ENCODE data around the gene AURKAIP1. TPM values are rescaled to one million over a fixed set of nuclear protein-coding genes. Genes with fewer than 3 reads are reported as not detected.

AURKAIP1 gene
- total and polyA plus RNA-seq, 9 of the 15 experiments (the other 6 are each of a cell fraction or from before 2014, with no cell fraction given): 7.8 to 478 (median 92.0) TPM

GRCh38 chr1:1424707-1425106, 49.7 kb upstream of the AURKAIP1 start:
- Histone ChIP-seq H3K79me2 (ENCODE audit: control insufficient read depth, insufficient read depth, low read length) (no peaks in the 10 kb centered on the region), H3K9ac (ENCODE audit: insufficient read depth in 1 of 2, low read depth in 2 of 2, low read length in 2 of 2) (no peak overlapping the region), H3K27ac (ENCODE audit: extremely low read depth, low read depth, low read length) (no peak overlapping the region), H3K4me2 (ENCODE audit: insufficient read depth, low read length) (no peak overlapping the region), H3K4me1 (replicated peaks in 1 of 2; ENCODE audit: control insufficient read depth in 2 of 2, insufficient read depth in 2 of 2, low read length in 2 of 2) (peaks cover 3 to 44% of the 10 kb centered on the region in 2 experiments; a peak in 4 of 5 replicates), H4K20me1 (replicated peaks; ENCODE audit: control insufficient read depth, insufficient read depth, low read length) (no peaks in the 10 kb centered on the region), H3K9me3 (replicated peaks; ENCODE audit: control insufficient read depth, insufficient read depth, low read depth, low read length) (no peaks in the 10 kb centered on the region), H3K27me3 (ENCODE audit: control insufficient read depth in 2 of 2, insufficient read depth in 2 of 2, low read length in 2 of 2) (no peaks in the 10 kb centered on the region), H2AFZ (ENCODE audit: low read depth, low read length) (no peak overlapping the region), H3K36me3 (ENCODE audit: control insufficient read depth, insufficient read depth, low read length) (no peaks in the 10 kb centered on the region), H3K9me1 (ENCODE audit: control insufficient read depth, insufficient read depth, low read length) (no peaks in the 10 kb centered on the region), H3K4me3 (no peak overlapping the region)
- DNase-seq (ENCODE audit: extremely low read depth in 1 of 4, low spot score in 3 of 4) (no peak), ATAC-seq (no peak), FAIRE-seq (no peak)
- WGBS (ENCODE audit: insufficient coverage, low coverage, missing lambda C conversion rate): 81% methylated on average over 14 of the region's 15 CpGs
- intact Hi-C loops (cut with micrococcal nuclease) (no loop called here), in situ Hi-C loops (cut with MboI) (no loop called here)
- no TSS peak for BruUV-seq (replicated peaks)
- peak; percentile 84 for TF ChIP-seq ZNF316 (IDR thresholded peaks at IDR 0.05)
- no peak for TF ChIP-seq HNRNPK (IDR thresholded peaks at IDR 0.05; ENCODE audit: low read depth, low read length, poor library complexity, severe bottlenecking)
- TF ChIP-seq XRCC5 (IDR thresholded peaks at IDR 0.05; ENCODE audit: low read depth, low read length): no peak
- no peak for TF ChIP-seq TBL1XR1 (IDR thresholded peaks at IDR 0.05; ENCODE audit: low read length in 2 of 2)
- no peak for TF ChIP-seq E2F8 (IDR thresholded peaks at IDR 0.05; ENCODE audit: low read depth, partially characterized antibody)
- 0 out of 2 replicates have a peak, but pooled peaks have one; percentile 29 for TF ChIP-seq MAFG (tag; conservative IDR thresholded peaks at IDR 0.05)
- POLR2A ChIA-PET: interaction anchor here (0.6 to 1.8 kb wide), 4 partner anchors 10 to 25 kb away, joined by 3 to 4 read pairs (median 4); partner anchors contain the start of gene CCNL2
- CTCF ChIA-PET (ENCODE audit: low intra/inter-chr PET ratio): no interaction called here

Data from K562 (cell line).